Activated CD4-positive, alpha-beta T cell treated with anti-CD3 and anti-CD28 coated beads, Interleukin-2, amount 10 ng/mL, durations not matched to agents 24 days and 14 days (primary cell): ENCODE measurements around the gene NTF4. TPM values are rescaled to one million over a fixed set of nuclear protein-coding genes. Genes with fewer than 3 reads are reported as not detected.

ENCODE experiments used
- DNase-seq: peaks from one replicate; pipeline ENCODE4 v3.0.0; 2022
- H3K27ac Mint-ChIP-seq: one replicate; pipeline ENCODE4 v1.8.0; 2022; ENCODE audit warnings: mild to moderate bottlenecking, mixed read lengths
- H3K27me3 Mint-ChIP-seq: one replicate; pipeline ENCODE4 v1.8.0; 2022; ENCODE audit warnings: mixed read lengths
- H3K36me3 Mint-ChIP-seq: one replicate; pipeline ENCODE4 v1.8.0; 2022; ENCODE audit warnings: low read depth, mild to moderate bottlenecking, mixed read lengths
- H3K4me1 Mint-ChIP-seq: one replicate; pipeline ENCODE4 v1.8.0; 2021; ENCODE audit warnings: mixed read lengths
- H3K4me3 Mint-ChIP-seq: one replicate; pipeline ENCODE4 v1.8.0; 2022; ENCODE audit warnings: mild to moderate bottlenecking, moderate library complexity, mixed read lengths
- H3K9me3 Mint-ChIP-seq: one replicate; pipeline ENCODE4 v1.8.0; 2021; ENCODE audit warnings: mixed read lengths
- intact Hi-C: fragments of 100-400 bp; cut with micrococcal nuclease; formaldehyde crosslinking; loops from one replicate; pipeline ENCODE4 v1.15.1; 2023
- total RNA-seq: library from RNA; stranded (reverse); gene quantifications from 2 replicates; pipeline ENCODE4 v1.2.3, GENCODE V29; 2022

Gene NTF4
- total RNA-seq, 1 donor from 2014 or later, result not detected

GRCh38 chr19:49016067-49016839, 48.4 kb downstream of the NTF4 start:
- Mint-ChIP-seq H3K4me3 (no peak overlapping the region), H3K27me3 (peaks cover 24% of the 10 kb centered on the region), H3K9me3 (no peaks in the 10 kb centered on the region), H3K36me3 (peaks cover 17% of the 10 kb centered on the region), H3K4me1 (peaks cover 17% of the 10 kb centered on the region), H3K27ac (no peak overlapping the region)
- intact Hi-C loops, result no loop called here
- DNase-seq, result no peak

GRCh38 chr19:49014870-49015255, 49.8 kb downstream of the NTF4 start:
- intact Hi-C loops, result no loop called here
- H3K36me3 Mint-ChIP-seq, result peaks cover 26% of the 10 kb centered on the region
- H3K4me1 Mint-ChIP-seq, result peaks cover 10% of the 10 kb centered on the region
- no peak overlapping the region for H3K27ac Mint-ChIP-seq
- no peak for DNase-seq
- H3K9me3 Mint-ChIP-seq, result no peaks in the 10 kb centered on the region
- H3K4me3 Mint-ChIP-seq, result no peak overlapping the region
- peaks cover 11% of the 10 kb centered on the region for H3K27me3 Mint-ChIP-seq

- Mint-ChIP-seq H3K36me3 (peaks cover 30% of the 10 kb centered on the region), H3K9me3 (no peaks in the 10 kb centered on the region), H3K27ac (no peak overlapping the region), H3K4me1 (peaks cover 10% of the 10 kb centered on the region), H3K27me3 (peaks cover 8% of the 10 kb centered on the region), H3K4me3 (no peak overlapping the region)
- intact Hi-C loops, result no loop called here
- no peak for DNase-seq
These were observed 50.3 kb downstream of the NTF4 start for GRCh38 chr19:49014123-49014869.

GRCh38 chr19:49011194-49011593, 53.4 kb downstream of the NTF4 start:
- H3K4me3 Mint-ChIP-seq, result no peak overlapping the region
- intact Hi-C loops, result no loop called here
- H3K27me3 Mint-ChIP-seq, result no peaks in the 10 kb centered on the region
- H3K36me3 Mint-ChIP-seq, result peaks cover 38% of the 10 kb centered on the region
- no peak for DNase-seq
- H3K27ac Mint-ChIP-seq, result no peak overlapping the region
- H3K4me1 Mint-ChIP-seq, result no peaks in the 10 kb centered on the region
- H3K9me3 Mint-ChIP-seq, result no peaks in the 10 kb centered on the region

Other genes starting within 250 kb of the NTF4 start
- gene HSD17B14, start 228.3 kb downstream of the NTF4 start, total RNA-seq, result 0.44 and 0.47 TPM in 2 replicates
- 1.8 and 1.9 TPM in 2 replicates for gene PLEKHA4, start 196.2 kb downstream of the NTF4 start, total RNA-seq
- 40.5 and 42.1 TPM in 2 replicates for gene PPP1R15A, start 192.4 kb downstream of the NTF4 start, total RNA-seq
- gene TULP2, start 166.1 kb downstream of the NTF4 start, total RNA-seq, result not detected in 2 replicates
- 116 and 117 TPM in 2 replicates for gene NUCB1, start 164.5 kb downstream of the NTF4 start, total RNA-seq
- 0.35 TPM in 1 of 2 replicates, not detected in the other for gene DHDH, start 131.1 kb downstream of the NTF4 start, total RNA-seq
- gene BAX, start 109.9 kb downstream of the NTF4 start, total RNA-seq, result 257 and 298 TPM in 2 replicates
- gene FTL, start 99.5 kb downstream of the NTF4 start, total RNA-seq, result 696 and 697 TPM in 2 replicates
- gene GYS1, start 71.5 kb downstream of the NTF4 start, total RNA-seq, result 73.8 and 77.8 TPM in 2 replicates
- 190 and 195 TPM in 2 replicates for gene RUVBL2, start 70.9 kb downstream of the NTF4 start, total RNA-seq
- gene LHB, start 47.7 kb downstream of the NTF4 start, total RNA-seq, result not detected in 2 replicates
- gene CGB3, start 40.5 kb downstream of the NTF4 start, total RNA-seq, result not detected in 2 replicates
- gene CGB2, start 32.9 kb downstream of the NTF4 start, total RNA-seq, result not detected in 2 replicates
- not detected in 2 replicates for gene CGB1, start 27.9 kb downstream of the NTF4 start, total RNA-seq
- not detected in 2 replicates for gene CGB5, start 21.0 kb downstream of the NTF4 start, total RNA-seq
- gene CGB8, start 15.7 kb downstream of the NTF4 start, total RNA-seq, result not detected in 2 replicates
- not detected in 2 replicates for gene CGB7, start 7.1 kb downstream of the NTF4 start, total RNA-seq
- not detected in 2 replicates for gene KCNA7, start 7.9 kb upstream of the NTF4 start, total RNA-seq
- 270 and 281 TPM in 2 replicates for gene SNRNP70, start 20.6 kb upstream of the NTF4 start, total RNA-seq
- gene LIN7B, start 49.6 kb upstream of the NTF4 start, total RNA-seq, result 5.4 and 6.0 TPM in 2 replicates
- 2.0 and 2.5 TPM in 2 replicates for gene C19orf73, start 54.3 kb upstream of the NTF4 start, total RNA-seq
- 4.5 and 5.0 TPM in 2 replicates for gene PPFIA3, start 54.7 kb upstream of the NTF4 start, total RNA-seq
- not detected in 2 replicates for gene HRC, start 90.6 kb upstream of the NTF4 start, total RNA-seq
- 1.4 and 1.8 TPM in 2 replicates for gene TRPM4, start 93.0 kb upstream of the NTF4 start, total RNA-seq